ENCODE data around the gene TTC6.

Gene TTC6

DNA sequence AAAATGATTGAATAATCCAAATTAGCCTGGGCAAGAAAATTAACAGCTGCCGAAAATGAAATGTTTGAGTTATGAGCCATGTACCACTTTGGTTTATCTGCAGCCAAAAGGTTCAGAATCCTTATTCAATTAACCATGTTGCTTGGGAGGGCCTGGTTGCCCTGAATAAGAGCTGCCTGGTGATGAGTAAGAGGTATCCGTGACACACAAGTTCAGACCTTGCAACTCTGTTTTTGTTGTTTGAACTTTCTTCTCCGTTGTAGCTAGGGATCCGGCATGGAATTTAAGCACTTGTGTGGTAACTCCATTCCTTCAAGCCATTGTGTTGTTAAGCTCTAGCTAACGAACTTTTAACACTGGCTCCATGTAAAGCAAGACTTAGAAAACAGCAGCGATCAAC, 36.0 kb upstream of the TTC6 start:
- no peak overlapping the region for H3K4me3 ChIP-seq (ENCODE audit: low read depth, low read length)
- TF ChIP-seq, protein P1, sequence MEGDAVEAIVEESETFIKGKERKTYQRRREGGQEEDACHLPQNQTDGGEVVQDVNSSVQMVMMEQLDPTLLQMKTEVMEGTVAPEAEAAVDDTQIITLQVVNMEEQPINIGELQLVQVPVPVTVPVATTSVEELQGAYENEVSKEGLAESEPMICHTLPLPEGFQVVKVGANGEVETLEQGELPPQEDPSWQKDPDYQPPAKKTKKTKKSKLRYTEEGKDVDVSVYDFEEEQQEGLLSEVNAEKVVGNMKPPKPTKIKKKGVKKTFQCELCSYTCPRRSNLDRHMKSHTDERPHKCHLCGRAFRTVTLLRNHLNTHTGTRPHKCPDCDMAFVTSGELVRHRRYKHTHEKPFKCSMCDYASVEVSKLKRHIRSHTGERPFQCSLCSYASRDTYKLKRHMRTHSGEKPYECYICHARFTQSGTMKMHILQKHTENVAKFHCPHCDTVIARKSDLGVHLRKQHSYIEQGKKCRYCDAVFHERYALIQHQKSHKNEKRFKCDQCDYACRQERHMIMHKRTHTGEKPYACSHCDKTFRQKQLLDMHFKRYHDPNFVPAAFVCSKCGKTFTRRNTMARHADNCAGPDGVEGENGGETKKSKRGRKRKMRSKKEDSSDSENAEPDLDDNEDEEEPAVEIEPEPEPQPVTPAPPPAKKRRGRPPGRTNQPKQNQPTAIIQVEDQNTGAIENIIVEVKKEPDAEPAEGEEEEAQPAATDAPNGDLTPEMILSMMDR (IDR thresholded peaks at IDR 0.05; ENCODE audit: borderline replicate concordance, insufficient read depth, low read depth, low read length), result no peak

DNA sequence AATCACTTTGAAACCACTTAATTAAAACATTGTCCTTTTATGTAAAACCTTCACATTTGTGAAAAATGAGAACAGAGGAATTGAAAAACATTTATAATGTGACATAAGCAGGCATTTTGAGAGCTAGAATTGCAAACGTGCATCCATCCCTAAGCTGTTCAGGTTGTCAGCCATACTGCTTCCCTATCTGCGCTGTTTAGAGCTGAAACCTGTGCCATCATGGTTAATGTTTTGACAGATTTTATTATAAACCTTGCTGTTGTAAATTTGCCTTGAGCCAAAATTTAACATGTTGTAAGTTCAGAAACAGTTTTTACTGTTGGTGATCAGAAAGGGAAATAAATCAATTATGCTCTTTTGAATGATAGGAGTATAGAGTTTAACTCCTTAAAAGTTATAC, 32.2 kb upstream of the TTC6 start:
- H3K4me3 ChIP-seq (ENCODE audit: low read depth, low read length), result no peak overlapping the region
- TF ChIP-seq, protein P1 (IDR thresholded peaks at IDR 0.05; ENCODE audit: borderline replicate concordance, insufficient read depth, low read depth, low read length), result no peak

DNA sequence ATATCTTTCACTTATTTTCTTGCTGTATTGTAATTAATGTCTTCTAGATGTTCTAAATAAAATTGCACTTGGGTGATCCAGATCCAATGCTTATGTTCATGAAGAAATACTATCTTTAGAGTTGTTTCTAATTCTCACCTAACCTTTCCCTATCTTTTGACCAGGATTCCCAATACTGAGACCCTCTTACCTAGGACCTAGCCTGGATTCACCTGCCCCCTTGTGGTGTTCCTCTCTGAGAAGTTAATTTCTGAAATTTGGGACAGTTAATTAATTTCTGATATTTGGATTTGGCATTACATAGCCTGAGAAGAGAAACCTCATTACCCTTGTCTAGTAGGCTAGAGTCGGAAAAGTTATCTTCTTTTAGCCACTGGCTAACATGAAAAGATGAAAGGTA, 29.9 kb upstream of the TTC6 start:
- H3K4me3 ChIP-seq (ENCODE audit: low read depth, low read length), result no peak overlapping the region
- TF ChIP-seq, protein P1 (IDR thresholded peaks at IDR 0.05; ENCODE audit: borderline replicate concordance, insufficient read depth, low read depth, low read length), result no peak

DNA sequence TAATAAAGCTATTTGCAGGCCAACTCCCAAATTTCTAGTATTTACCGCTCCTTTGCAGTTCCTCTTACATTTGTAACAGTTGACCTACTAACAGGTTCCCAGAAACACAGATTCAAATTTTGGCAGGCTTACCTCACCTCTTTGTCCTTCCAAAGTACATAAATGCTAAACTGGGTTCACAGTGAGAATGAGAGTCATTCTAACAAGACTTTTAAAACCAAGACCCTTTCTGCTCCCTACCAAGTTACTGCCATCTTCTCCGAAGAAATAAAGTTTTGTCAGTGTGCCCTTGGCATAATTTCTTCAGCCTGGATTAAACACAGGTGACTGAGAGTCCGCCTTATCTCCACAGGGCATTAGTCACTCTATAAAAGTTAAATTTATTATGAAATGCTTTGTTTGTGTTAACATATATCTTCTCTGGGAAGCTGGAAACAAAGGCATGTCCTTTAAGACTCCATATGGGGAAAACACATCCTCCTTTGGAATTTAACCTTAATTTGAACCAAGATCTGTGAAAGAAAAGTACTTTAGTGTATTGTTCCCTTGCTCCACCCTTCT, 28.5 kb upstream of the TTC6 start:
- TF ChIP-seq, protein P1 (IDR thresholded peaks at IDR 0.05; ENCODE audit: borderline replicate concordance, insufficient read depth, low read depth, low read length), result no peak
- no peak overlapping the region for H3K4me3 ChIP-seq (ENCODE audit: low read depth, low read length)

DNA sequence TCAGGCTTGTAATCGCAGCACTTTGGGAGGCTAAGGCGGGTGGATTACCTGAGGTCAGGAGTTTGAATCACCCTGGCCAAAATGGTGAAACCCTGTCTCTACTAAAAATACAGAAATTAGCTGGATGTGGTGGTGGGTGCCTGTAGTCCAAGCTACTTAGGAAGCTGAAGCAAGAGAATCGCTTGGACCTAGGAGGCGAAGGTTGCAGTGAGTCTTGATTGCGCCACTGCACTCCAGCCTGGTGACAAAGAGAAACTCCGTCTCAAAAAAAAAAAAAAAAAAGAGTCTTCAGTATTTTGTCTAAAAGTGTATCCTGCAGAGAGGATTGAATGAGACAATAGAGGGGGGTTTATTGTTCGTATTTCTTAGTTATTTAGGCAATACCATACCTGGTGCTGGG, 25.7 kb upstream of the TTC6 start:
- TF ChIP-seq, protein P1 (IDR thresholded peaks at IDR 0.05; ENCODE audit: borderline replicate concordance, insufficient read depth, low read depth, low read length), result no peak
- H3K4me3 ChIP-seq (ENCODE audit: low read depth, low read length), result no peak overlapping the region

DNA sequence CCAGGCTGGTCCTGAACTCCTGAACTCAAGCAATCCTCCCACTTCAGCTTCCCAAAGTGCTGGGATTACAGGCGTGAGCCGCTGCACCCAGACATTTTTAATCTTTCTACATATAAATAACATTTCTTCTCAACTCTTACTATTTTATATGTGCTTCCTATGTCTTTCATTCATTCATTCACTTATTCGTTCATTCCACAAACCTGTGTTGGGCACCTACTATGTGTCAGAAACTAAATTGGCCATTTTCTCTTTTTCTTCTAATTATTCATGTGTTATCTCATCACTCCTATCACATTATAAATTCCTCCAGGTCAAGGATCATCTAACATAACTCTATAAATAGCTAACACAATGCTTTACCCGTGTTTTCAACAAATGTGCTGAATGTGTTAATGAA, 24.0 kb upstream of the TTC6 start:
- TF ChIP-seq, protein P1 (IDR thresholded peaks at IDR 0.05; ENCODE audit: borderline replicate concordance, insufficient read depth, low read depth, low read length), result no peak
- H3K4me3 ChIP-seq (ENCODE audit: low read depth, low read length), result no peak overlapping the region

DNA sequence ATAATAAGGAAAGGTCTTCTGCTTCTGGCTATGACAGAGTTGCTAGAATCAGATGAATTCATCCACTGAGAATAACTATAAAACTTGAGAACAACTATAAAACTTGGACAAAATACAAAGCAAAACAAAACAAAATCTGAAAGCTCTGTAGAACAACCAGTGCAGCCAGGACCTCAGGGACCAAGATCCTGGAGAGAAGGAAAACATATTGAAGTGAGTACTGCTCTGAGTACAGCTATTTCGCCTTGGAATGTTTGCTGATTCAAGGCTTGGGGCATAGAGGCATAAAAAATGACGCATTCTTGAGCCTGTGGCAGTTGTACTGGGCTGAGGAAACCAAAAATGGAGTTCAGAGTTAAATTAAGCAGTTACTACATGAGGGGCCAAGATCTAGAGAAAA, 22.1 kb upstream of the TTC6 start:
- no peak overlapping the region for H3K4me3 ChIP-seq (ENCODE audit: low read depth, low read length)
- TF ChIP-seq, protein P1 (IDR thresholded peaks at IDR 0.05; ENCODE audit: borderline replicate concordance, insufficient read depth, low read depth, low read length), result no peak

Data from GM12875 (cell line).